ENCODE measurements around the gene KDM6A.

- TF ChIP-seq CEBPB (IDR thresholded peaks at IDR 0.05) (no peak), TEAD4 (IDR thresholded peaks at IDR 0.05) (no peak), RAD21 (IDR thresholded peaks at IDR 0.05; ENCODE audit: low read depth) (no peak), TAF1 (IDR thresholded peaks at IDR 0.05; ENCODE audit: low read depth) (no peak), TCF12 (IDR thresholded peaks at IDR 0.05; ENCODE audit: low read depth) (no peak), MAX (IDR thresholded peaks at IDR 0.05) (no peak)
Observed at GRCh38 chrX:44957848-44958247, 84.9 kb downstream of the KDM6A start.
